Activated CD8-positive, alpha-beta T cell treated with anti-CD3 and anti-CD28 coated beads for 36 hours (primary cell): Measurements from ENCODE around the gene ZSCAN31. TPM values are rescaled to one million over a fixed set of nuclear protein-coding genes. Genes with fewer than 3 reads are reported as not detected.
A peak's percentile ranks its signal among the peaks of the same experiment; 100 is the strongest.

ENCODE experiments used
- ATAC-seq: fragments of 200-7000 bp; cut with Tn5 transposase; one replicate; pipeline ENCODE4 v1.10.0; 2021; ENCODE audit warnings: mild to moderate bottlenecking, moderate library complexity
- CTCF ChIA-PET: fragments of 350-600 bp; sonication (Branson Sonifier 250); formaldehyde crosslinking; loops from one replicate; lab custom pipeline; 2021; ENCODE audit warnings: antibody characterized with exemption; lab: Charles Lee
- POLR2A ChIA-PET: fragments of 350-600 bp; sonication (Branson Sonifier 250); formaldehyde crosslinking; loops from one replicate; lab custom pipeline; 2021; ENCODE audit warnings: antibody characterized with exemption; lab: Charles Lee
- DNase-seq: peaks from one replicate; pipeline ENCODE4 v3.0.0-alpha.2; 2020
- H3K27ac Mint-ChIP-seq: one replicate; pipeline ENCODE4 v1.8.0; 2021; ENCODE audit warnings: mild to moderate bottlenecking, mixed read lengths
- H3K27me3 Mint-ChIP-seq: one replicate; pipeline ENCODE4 v1.8.0; 2021; ENCODE audit warnings: mixed read lengths
- H3K36me3 Mint-ChIP-seq: one replicate; pipeline ENCODE4 v1.8.0; 2021; ENCODE audit warnings: low read depth, mixed read lengths
- H3K4me1 Mint-ChIP-seq: one replicate; pipeline ENCODE4 v1.8.0; 2021; ENCODE audit warnings: low read depth, mixed read lengths
- H3K4me3 Mint-ChIP-seq: one replicate; pipeline ENCODE4 v1.8.0; 2021; ENCODE audit warnings: mild to moderate bottlenecking, moderate library complexity, mixed read lengths
- H3K9me3 Mint-ChIP-seq: one replicate; pipeline ENCODE4 v1.8.0; 2021; ENCODE audit warnings: mixed read lengths
- intact Hi-C: fragments of 100-400 bp; cut with micrococcal nuclease; formaldehyde crosslinking; loops from one replicate; pipeline ENCODE4 v1.10.0; 2022
- total RNA-seq, 2 experiments: library from RNA; stranded (reverse); gene quantifications; one replicate each; pipeline ENCODE4 v1.2.3, GENCODE V29; 2021
- TF ChIP-seq, protein P1 (sequence below): fragments of 200-600 bp; IDR thresholded peaks from one replicate; pipeline ENCODE4 v1.8.0; 2022; ENCODE audit warnings: antibody characterized with exemption, mild to moderate bottlenecking

Gene ZSCAN31
- 1 to 10 TPM; 1.6 to 2.0 TPM for total RNA-seq

DNA sequence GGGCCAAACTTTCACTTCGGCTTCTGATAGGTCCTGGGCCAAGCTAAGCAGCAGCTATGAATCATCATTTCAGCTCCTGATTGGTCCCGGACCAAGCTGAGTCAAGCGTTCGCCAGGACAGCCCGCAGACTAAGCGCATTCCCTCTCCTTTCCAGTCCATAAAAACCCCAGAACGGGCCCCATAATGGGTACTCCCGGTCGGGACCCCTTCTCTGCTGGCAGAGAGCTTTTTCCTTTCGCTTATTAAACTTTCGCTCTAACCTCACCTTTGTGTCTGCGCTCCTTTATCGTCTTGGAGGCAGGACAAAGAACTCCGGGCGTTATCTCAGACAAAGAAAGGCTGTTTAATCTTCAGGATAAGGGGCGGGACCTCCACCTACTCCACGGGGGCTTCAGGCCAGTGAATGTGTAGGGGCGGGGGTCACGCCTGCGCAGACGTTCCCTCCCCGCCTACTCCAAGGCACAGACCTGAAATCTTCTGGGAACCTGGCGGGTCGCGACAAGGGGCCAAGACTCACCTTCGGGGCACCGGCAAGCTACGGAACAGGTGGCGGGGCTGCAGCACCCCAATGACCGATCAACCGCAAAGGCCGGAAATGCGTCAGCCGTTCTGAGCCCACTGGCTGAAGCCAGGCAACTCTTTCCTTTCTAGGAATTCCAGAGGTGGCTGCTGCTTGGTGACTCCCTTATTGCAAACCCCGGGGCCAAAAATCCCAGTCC lies at the start of gene ZSCAN31:
TSS of gene ZSCAN31 (minus strand) at position 585 of the 720 bp plus-strand sequence. CDS start 6,465 bp downstream, outside the sequence.
- H3K4me1 Mint-ChIP-seq: peaks cover 10% of the 10 kb centered on the region
- H3K27me3 Mint-ChIP-seq: no peaks in the 10 kb centered on the region
- TF ChIP-seq, protein P1, sequence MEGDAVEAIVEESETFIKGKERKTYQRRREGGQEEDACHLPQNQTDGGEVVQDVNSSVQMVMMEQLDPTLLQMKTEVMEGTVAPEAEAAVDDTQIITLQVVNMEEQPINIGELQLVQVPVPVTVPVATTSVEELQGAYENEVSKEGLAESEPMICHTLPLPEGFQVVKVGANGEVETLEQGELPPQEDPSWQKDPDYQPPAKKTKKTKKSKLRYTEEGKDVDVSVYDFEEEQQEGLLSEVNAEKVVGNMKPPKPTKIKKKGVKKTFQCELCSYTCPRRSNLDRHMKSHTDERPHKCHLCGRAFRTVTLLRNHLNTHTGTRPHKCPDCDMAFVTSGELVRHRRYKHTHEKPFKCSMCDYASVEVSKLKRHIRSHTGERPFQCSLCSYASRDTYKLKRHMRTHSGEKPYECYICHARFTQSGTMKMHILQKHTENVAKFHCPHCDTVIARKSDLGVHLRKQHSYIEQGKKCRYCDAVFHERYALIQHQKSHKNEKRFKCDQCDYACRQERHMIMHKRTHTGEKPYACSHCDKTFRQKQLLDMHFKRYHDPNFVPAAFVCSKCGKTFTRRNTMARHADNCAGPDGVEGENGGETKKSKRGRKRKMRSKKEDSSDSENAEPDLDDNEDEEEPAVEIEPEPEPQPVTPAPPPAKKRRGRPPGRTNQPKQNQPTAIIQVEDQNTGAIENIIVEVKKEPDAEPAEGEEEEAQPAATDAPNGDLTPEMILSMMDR: no peak
- ATAC-seq (peak; percentile 91), DNase-seq (peak; percentile 89)
- H3K4me3 Mint-ChIP-seq: no peak within 1 kb of the TSS
- CTCF ChIA-PET: interaction anchor here (1.9 to 3.1 kb wide), 2 partner anchors 12 to 21 kb away, joined by 4 to 19 read pairs; no protein-coding TSS in a partner anchor
- intact Hi-C loops: no loop called here
- POLR2A ChIA-PET: interaction anchor here (0.6 to 1.7 kb wide), 8 partner anchors 10 to 443 kb away, joined by 3 to 5 read pairs (median 4); partner anchors contain the start of gene ZSCAN26
- H3K9me3 Mint-ChIP-seq: peaks cover 10% of the 10 kb centered on the region
- no peak within 1 kb of the TSS for H3K27ac Mint-ChIP-seq
- H3K36me3 Mint-ChIP-seq: peaks cover 6% of the 10 kb centered on the region

DNA sequence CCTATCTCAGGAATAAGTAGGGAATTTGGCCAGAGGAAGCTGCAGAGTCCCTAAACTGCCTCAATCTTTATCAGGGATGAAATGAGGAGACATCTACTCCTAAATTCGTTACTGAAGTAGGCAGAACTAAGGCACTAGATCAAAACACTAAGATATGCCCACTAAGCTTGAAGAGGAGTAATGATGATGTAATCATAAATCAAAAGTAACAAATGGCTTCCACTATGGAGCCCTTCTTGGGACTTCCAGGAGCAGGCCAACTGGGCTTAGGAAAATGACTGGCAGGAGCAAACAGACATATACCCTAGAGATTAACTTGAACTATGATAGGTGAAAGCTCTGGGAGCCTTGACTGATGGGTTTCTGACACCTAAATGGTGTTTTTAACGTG lies 48.2 kb upstream of the ZSCAN31 start:
- POLR2A ChIA-PET: interaction anchor here (1.6 kb wide), 1 partner anchor 15 kb away, joined by 4 read pairs; the partner anchor contains the start of gene ZSCAN12

DNA sequence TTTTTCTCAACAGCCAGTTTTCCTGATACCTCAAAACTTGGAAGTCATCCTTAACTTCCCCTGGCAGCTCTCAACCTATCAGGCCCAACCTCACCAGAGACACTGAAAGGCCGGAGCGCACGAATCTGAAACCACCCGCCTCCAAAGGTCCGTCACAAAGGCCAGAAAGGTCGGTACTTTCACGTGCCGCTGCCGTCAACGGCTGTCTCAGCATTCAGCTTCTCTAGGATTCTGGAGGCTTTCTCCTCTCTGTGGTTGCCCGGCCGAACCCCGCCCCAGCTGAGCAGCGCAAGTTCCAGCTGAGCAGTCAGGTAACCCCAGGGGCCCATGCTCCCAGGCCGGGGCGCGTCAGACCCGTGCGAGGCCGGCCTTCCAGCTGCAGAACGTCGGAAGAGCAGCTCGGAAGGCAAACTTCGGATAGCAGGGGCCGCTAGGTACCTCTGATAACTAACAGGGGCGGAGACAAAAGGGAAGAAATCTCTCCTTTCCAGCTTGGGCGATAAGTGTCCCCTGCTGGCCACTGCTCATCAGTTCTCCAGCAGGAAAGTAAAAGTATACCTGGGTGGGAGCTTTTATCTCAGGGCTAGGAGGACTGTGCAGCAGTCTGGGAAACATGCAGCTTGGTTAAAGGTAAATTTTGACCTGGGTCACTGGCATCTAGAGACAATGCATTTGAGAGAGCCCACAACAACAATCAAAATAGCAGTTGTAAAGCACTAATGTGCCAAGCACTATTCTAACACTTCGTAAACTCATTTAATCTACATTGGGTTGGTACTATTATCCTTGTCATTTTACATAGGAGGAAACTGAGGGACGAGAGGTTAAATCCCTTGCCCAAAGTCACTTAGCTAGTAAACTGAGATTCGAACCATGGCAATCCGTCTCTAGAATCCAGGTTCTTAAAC lies 47.5 kb upstream of the ZSCAN31 start:
- DNase-seq (peak; percentile 55), ATAC-seq (peak; percentile 66)
- POLR2A ChIA-PET: interaction anchor here (0.7 to 1.6 kb wide), 3 partner anchors 13 to 64 kb away, joined by 3 to 4 read pairs (median 3); partner anchors contain the start of gene ZSCAN12
- Mint-ChIP-seq H3K27me3 (no peaks in the 10 kb centered on the region), H3K36me3 (peaks cover 83% of the 10 kb centered on the region), H3K4me1 (peaks cover 28% of the 10 kb centered on the region), H3K4me3 (peak overlapping the region; percentile 54), H3K9me3 (no peaks in the 10 kb centered on the region), H3K27ac (no peak overlapping the region)
- intact Hi-C loops: no loop called here
- CTCF ChIA-PET: interaction anchor here (1.2 to 1.7 kb wide), 3 partner anchors 159 to 225 kb away, joined by 3 read pairs; no protein-coding TSS in a partner anchor
- TF ChIP-seq, protein P1: no peak

More for the DNA sequence above, 48.2 kb upstream of the ZSCAN31 start:
- TF ChIP-seq, protein P1: no peak
- Mint-ChIP-seq H3K36me3 (peaks cover 87% of the 10 kb centered on the region), H3K4me1 (peaks cover 32% of the 10 kb centered on the region), H3K27me3 (no peaks in the 10 kb centered on the region), H3K27ac (no peak overlapping the region), H3K9me3 (no peaks in the 10 kb centered on the region), H3K4me3 (no peak overlapping the region)
- no peak for DNase-seq
- CTCF ChIA-PET: interaction anchor here (1.7 kb wide), 1 partner anchor 225 kb away, joined by 3 read pairs; no protein-coding TSS in a partner anchor
- ATAC-seq: no peak
- intact Hi-C loops: no loop called here

DNA sequence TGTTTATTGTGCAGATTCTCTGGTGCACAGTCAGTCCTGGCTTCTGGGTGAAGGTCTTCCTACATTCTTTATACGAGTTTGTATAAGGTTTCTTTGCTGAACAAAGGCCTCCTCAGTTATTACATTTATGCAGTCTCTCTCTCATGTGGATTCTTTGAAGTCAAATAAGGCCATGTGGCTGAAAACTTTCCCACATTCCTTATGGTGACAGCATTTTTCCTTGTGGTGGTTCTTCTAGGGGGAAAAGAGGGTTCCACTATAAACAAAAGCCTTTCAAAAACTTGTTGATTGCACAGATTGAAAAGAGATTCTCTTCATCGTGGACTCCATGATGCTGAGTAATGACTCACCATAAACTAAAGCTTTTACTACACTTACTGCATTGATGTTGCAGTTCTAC lies 44.4 kb upstream of the ZSCAN31 start:
- no peak overlapping the region for H3K4me3 Mint-ChIP-seq
- ATAC-seq: no peak
- no peak for DNase-seq
- no peaks in the 10 kb centered on the region for H3K27me3 Mint-ChIP-seq
- POLR2A ChIA-PET: interaction anchor here (1.7 kb wide), 1 partner anchor 17 kb away, joined by 4 read pairs; no protein-coding TSS in a partner anchor
- TF ChIP-seq, protein P1: no peak
- peaks cover 2% of the 10 kb centered on the region for H3K9me3 Mint-ChIP-seq
- peaks cover 74% of the 10 kb centered on the region for H3K36me3 Mint-ChIP-seq
- CTCF ChIA-PET: interaction anchor here (2.4 kb wide), 1 partner anchor 25 kb away, joined by 11 read pairs; no protein-coding TSS in a partner anchor
- H3K27ac Mint-ChIP-seq: no peak overlapping the region
- intact Hi-C loops: no loop called here
- H3K4me1 Mint-ChIP-seq: peaks cover 18% of the 10 kb centered on the region
